ENCODE measurements around the gene ABHD13.

DNA sequence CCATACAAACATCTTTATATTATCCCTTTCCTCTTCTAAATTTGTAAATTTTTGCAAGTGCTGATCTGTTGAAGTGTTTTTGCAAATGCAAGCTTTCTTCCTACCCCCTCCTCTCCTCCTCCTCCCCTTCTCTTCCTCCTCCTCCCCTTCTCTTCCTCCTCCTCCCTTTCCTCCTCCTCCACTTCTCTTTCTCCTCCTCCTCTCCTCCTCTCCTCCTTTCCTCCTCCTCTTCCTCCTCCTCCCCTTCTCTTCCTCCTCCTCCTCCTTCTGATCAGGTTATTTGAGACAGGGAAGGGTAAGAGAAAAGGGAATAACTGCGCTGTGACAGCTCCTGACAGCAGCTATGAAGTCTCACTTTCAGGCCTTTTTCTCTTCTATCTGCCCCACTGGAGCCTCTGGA, 60.3 kb downstream of the ABHD13 start:
- TF ChIP-seq, protein P1, sequence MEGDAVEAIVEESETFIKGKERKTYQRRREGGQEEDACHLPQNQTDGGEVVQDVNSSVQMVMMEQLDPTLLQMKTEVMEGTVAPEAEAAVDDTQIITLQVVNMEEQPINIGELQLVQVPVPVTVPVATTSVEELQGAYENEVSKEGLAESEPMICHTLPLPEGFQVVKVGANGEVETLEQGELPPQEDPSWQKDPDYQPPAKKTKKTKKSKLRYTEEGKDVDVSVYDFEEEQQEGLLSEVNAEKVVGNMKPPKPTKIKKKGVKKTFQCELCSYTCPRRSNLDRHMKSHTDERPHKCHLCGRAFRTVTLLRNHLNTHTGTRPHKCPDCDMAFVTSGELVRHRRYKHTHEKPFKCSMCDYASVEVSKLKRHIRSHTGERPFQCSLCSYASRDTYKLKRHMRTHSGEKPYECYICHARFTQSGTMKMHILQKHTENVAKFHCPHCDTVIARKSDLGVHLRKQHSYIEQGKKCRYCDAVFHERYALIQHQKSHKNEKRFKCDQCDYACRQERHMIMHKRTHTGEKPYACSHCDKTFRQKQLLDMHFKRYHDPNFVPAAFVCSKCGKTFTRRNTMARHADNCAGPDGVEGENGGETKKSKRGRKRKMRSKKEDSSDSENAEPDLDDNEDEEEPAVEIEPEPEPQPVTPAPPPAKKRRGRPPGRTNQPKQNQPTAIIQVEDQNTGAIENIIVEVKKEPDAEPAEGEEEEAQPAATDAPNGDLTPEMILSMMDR (IDR thresholded peaks at IDR 0.05 in 2 of 3, conservative IDR thresholded peaks at IDR 0.05 in 1 of 3; ENCODE audit: borderline replicate concordance in 1 of 3, insufficient read depth in 1 of 3, low read depth in 2 of 3, low read length in 2 of 3), result no peak
- TF ChIP-seq POLR2AphosphoS5 (IDR thresholded peaks at IDR 0.05; ENCODE audit: low read depth, low read length) (no peak), SP1 (IDR thresholded peaks at IDR 0.05; ENCODE audit: low read depth) (no peak), POLR2A (IDR thresholded peaks at IDR 0.05; ENCODE audit: borderline replicate concordance, extremely low read depth, insufficient read depth, insufficient read length) (no peak)
- TF ChIP-seq, protein P2, sequence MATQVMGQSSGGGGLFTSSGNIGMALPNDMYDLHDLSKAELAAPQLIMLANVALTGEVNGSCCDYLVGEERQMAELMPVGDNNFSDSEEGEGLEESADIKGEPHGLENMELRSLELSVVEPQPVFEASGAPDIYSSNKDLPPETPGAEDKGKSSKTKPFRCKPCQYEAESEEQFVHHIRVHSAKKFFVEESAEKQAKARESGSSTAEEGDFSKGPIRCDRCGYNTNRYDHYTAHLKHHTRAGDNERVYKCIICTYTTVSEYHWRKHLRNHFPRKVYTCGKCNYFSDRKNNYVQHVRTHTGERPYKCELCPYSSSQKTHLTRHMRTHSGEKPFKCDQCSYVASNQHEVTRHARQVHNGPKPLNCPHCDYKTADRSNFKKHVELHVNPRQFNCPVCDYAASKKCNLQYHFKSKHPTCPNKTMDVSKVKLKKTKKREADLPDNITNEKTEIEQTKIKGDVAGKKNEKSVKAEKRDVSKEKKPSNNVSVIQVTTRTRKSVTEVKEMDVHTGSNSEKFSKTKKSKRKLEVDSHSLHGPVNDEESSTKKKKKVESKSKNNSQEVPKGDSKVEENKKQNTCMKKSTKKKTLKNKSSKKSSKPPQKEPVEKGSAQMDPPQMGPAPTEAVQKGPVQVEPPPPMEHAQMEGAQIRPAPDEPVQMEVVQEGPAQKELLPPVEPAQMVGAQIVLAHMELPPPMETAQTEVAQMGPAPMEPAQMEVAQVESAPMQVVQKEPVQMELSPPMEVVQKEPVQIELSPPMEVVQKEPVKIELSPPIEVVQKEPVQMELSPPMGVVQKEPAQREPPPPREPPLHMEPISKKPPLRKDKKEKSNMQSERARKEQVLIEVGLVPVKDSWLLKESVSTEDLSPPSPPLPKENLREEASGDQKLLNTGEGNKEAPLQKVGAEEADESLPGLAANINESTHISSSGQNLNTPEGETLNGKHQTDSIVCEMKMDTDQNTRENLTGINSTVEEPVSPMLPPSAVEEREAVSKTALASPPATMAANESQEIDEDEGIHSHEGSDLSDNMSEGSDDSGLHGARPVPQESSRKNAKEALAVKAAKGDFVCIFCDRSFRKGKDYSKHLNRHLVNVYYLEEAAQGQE (IDR thresholded peaks at IDR 0.05; ENCODE audit: low read depth), result no peak

Data from HCT116 (cell line).